PC-9 (cell line): ENCODE measurements around the gene IRS2. TPM values are rescaled to one million over a fixed set of nuclear protein-coding genes. Genes with fewer than 3 reads are reported as not detected.

ENCODE experiments used
- BruUV-seq: library from RNA; stranded (reverse); fragments of 400-500 nt; replicated peaks from 2 replicates; lab custom pipeline; 2021; lab: Mats Ljungman, UMichigan
- CTCF ChIA-PET: fragments of 300-600 bp; sonication (Branson Sonifier 250); formaldehyde crosslinking; loops from one replicate; lab custom pipeline; 2022; ENCODE audit warnings: antibody characterized with exemption; lab: Charles Lee
- POLR2A ChIA-PET: fragments of 300-600 bp; sonication (Branson Sonifier 250); formaldehyde crosslinking; loops from one replicate; lab custom pipeline; 2022; ENCODE audit warnings: antibody characterized with exemption; ENCODE audit not compliant: unreplicated experiment; lab: Charles Lee
- DNase-seq, 2 experiments: peaks; one replicate each; pipeline versions ENCODE4 v3.0.0 to v3.0.0-alpha.2; 2015 to 2022; ENCODE audit warnings: mixed read lengths in 1 of 2
- H2AFZ ChIP-seq: fragments of 200-600 bp; sonication (generic); 2 replicates; pipeline ENCODE4 v1.8.1; 2017; ENCODE audit warnings: antibody characterized with exemption
- H3F3A ChIP-seq: fragments of 200-600 bp; sonication (generic); 2 replicates; pipeline ENCODE4 v1.8.1; 2017; ENCODE audit warnings: antibody characterized with exemption, mild to moderate bottlenecking, low read depth; ENCODE audit not compliant: insufficient read depth
- H3K27ac ChIP-seq: fragments of 200-600 bp; sonication (generic); 2 replicates; pipeline ENCODE4 v1.6.1; 2016; ENCODE audit warnings: mixed run types
- H3K27me3 ChIP-seq: fragments of 200-600 bp; sonication (generic); 2 replicates; pipeline ENCODE4 v1.6.1; 2016; ENCODE audit warnings: low read depth, mixed run types; ENCODE audit not compliant: insufficient read depth
- H3K36me3 ChIP-seq: fragments of 200-600 bp; sonication (generic); 2 replicates; pipeline ENCODE4 v1.6.1; 2016; ENCODE audit warnings: low read depth, mixed run types
- H3K4me1 ChIP-seq: fragments of 200-600 bp; sonication (generic); replicated peaks from 2 replicates; pipeline ENCODE4 v1.6.1; 2016; ENCODE audit warnings: mixed run types; ENCODE audit not compliant: insufficient read depth
- H3K4me2 ChIP-seq: fragments of 200-600 bp; sonication (generic); 2 replicates; pipeline ENCODE4 v1.6.1; 2017; ENCODE audit warnings: mixed run types
- H3K4me3 ChIP-seq: fragments of 200-600 bp; sonication (generic); 2 replicates; pipeline ENCODE4 v1.6.1; 2016; ENCODE audit warnings: mixed run types
- H3K79me2 ChIP-seq: fragments of 200-600 bp; sonication (generic); 2 replicates; pipeline ENCODE4 v1.6.1; 2017; ENCODE audit warnings: low read depth, mixed run types
- H3K9me2 ChIP-seq: fragments of 200-600 bp; sonication (generic); 2 replicates; pipeline ENCODE4 v1.8.1; 2017; ENCODE audit warnings: mild to moderate bottlenecking; ENCODE audit not compliant: insufficient read depth
- H3K9me3 ChIP-seq: fragments of 200-600 bp; sonication (generic); 2 replicates; pipeline ENCODE4 v1.8.1; 2016; ENCODE audit warnings: low read depth; ENCODE audit not compliant: insufficient read depth
- H4K20me1 ChIP-seq: fragments of 200-600 bp; sonication (generic); 2 replicates; pipeline ENCODE4 v1.8.1; 2017; ENCODE audit not compliant: insufficient read depth
- EZH2 ChIP-seq: fragments of 200-600 bp; sonication (generic); IDR thresholded peaks from 2 replicates; pipeline ENCODE4 v1.8.0; 2017; ENCODE audit warnings: antibody characterized with exemption, low read depth
- intact Hi-C: fragments of 100-400 bp; cut with micrococcal nuclease; formaldehyde crosslinking; loops from one replicate; pipeline ENCODE4 v1.10.0; 2022; ENCODE audit not compliant: unreplicated experiment
- total RNA-seq: library from RNA; stranded (reverse); gene quantifications from 2 replicates; pipeline ENCODE4 v1.2.3, GENCODE V29; 2021
- TF ChIP-seq, protein P1 (sequence below): fragments of 200-600 bp; sonication (generic); conservative IDR thresholded peaks from 2 replicates; pipeline ENCODE4 v1.6.1; 2017; ENCODE audit warnings: mixed run types, antibody characterized with exemption, mild to moderate bottlenecking, moderate library complexity

Gene IRS2
- total RNA-seq, 1 experiment from 2014 or later = 31.3 TPM

GRCh38 chr13:109803825-109804224 lies 17.4 kb upstream of the IRS2 start:
- TF ChIP-seq, protein P1, sequence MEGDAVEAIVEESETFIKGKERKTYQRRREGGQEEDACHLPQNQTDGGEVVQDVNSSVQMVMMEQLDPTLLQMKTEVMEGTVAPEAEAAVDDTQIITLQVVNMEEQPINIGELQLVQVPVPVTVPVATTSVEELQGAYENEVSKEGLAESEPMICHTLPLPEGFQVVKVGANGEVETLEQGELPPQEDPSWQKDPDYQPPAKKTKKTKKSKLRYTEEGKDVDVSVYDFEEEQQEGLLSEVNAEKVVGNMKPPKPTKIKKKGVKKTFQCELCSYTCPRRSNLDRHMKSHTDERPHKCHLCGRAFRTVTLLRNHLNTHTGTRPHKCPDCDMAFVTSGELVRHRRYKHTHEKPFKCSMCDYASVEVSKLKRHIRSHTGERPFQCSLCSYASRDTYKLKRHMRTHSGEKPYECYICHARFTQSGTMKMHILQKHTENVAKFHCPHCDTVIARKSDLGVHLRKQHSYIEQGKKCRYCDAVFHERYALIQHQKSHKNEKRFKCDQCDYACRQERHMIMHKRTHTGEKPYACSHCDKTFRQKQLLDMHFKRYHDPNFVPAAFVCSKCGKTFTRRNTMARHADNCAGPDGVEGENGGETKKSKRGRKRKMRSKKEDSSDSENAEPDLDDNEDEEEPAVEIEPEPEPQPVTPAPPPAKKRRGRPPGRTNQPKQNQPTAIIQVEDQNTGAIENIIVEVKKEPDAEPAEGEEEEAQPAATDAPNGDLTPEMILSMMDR = no peak
- no peak for TF ChIP-seq EZH2
- intact Hi-C loops = loop anchor here (1.0 to 5.0 kb wide), 2 partner anchors 36 to 63 kb away; no protein-coding TSS in a partner anchor
- DNase-seq = peak; percentile 75 to 96
- H2AFZ ChIP-seq = no peak overlapping the region
- H3K9me2 ChIP-seq = no peaks in the 10 kb centered on the region
- CTCF ChIA-PET = no interaction called here
- POLR2A ChIA-PET = no interaction called here
- H3K4me3 ChIP-seq = no peak overlapping the region
- peaks cover 27% of the 10 kb centered on the region for H3K4me1 ChIP-seq
- peak overlapping the region; percentile 81 for H3K27ac ChIP-seq
- no peaks in the 10 kb centered on the region for H3K27me3 ChIP-seq
- H4K20me1 ChIP-seq = no peaks in the 10 kb centered on the region
- H3K4me2 ChIP-seq = peak overlapping the region; percentile 53
- BruUV-seq = no TSS peak
- no peaks in the 10 kb centered on the region for H3K9me3 ChIP-seq
- H3F3A ChIP-seq = peaks cover 21% of the 10 kb centered on the region
- no peaks in the 10 kb centered on the region for H3K36me3 ChIP-seq
- H3K79me2 ChIP-seq = no peaks in the 10 kb centered on the region

- Histone ChIP-seq H3K4me1 (peaks cover 27% of the 10 kb centered on the region), H3K27me3 (no peaks in the 10 kb centered on the region), H3F3A (peaks cover 21% of the 10 kb centered on the region), H3K4me2 (peak overlapping the region; percentile 53), H3K9me3 (no peaks in the 10 kb centered on the region), H2AFZ (no peak overlapping the region), H3K9me2 (no peaks in the 10 kb centered on the region), H3K27ac (peak overlapping the region; percentile 81), H3K79me2 (no peaks in the 10 kb centered on the region), H4K20me1 (no peaks in the 10 kb centered on the region), H3K4me3 (no peak overlapping the region), H3K36me3 (no peaks in the 10 kb centered on the region)
- intact Hi-C loops = loop anchor here (5.0 kb wide), 1 partner anchor 64 kb away; no protein-coding TSS in a partner anchor
- CTCF ChIA-PET = no interaction called here
- no TSS peak for BruUV-seq
- DNase-seq = no peak
- TF ChIP-seq EZH2 = no peak
- TF ChIP-seq, protein P1 = no peak
- POLR2A ChIA-PET = no interaction called here
These were observed 16.6 kb upstream of the IRS2 start for GRCh38 chr13:109802936-109803335.

DNA sequence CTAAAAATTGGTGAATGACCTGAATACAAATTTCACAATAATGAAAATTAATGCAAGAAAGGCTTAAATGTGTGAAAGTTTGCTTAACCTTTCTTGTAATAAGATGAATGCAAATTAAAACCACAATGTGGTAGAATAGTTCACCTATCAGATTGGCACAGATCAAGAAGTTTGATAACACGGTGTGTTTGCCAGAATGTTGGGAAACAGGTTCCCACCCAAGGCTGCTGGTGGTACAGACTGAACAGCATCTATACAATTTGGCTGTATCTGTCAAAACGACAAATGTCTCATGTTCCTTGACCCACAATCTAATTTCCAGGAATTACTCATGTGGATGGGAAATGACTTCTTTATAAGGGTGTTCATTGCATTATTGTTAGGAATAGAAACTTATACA lies 8.6 kb upstream of the IRS2 start:
- peak; percentile 55 to 96 for DNase-seq
- H3K36me3 ChIP-seq = no peaks in the 10 kb centered on the region
- no peak for TF ChIP-seq EZH2
- TF ChIP-seq, protein P1 = no peak
- no peaks in the 10 kb centered on the region; the same call in 1 of the 2 replicates for H3K9me3 ChIP-seq
- H3K4me1 ChIP-seq = peaks cover 55% of the 10 kb centered on the region
- H3K27me3 ChIP-seq = no peaks in the 10 kb centered on the region
- H3K79me2 ChIP-seq = peaks cover 11% of the 10 kb centered on the region
- ChIA-PET POLR2A (interaction anchor here (0.7 kb wide), 1 partner anchor 98 kb away, joined by 4 read pairs; no protein-coding TSS in a partner anchor), CTCF (no interaction called here)
- peak overlapping the region; percentile 13 for H3K27ac ChIP-seq
- peaks cover 22% of the 10 kb centered on the region for H3F3A ChIP-seq
- H3K4me2 ChIP-seq = peak overlapping the region; percentile 23
- H4K20me1 ChIP-seq = no peaks in the 10 kb centered on the region
- H3K4me3 ChIP-seq = no peak overlapping the region
- no peak overlapping the region for H2AFZ ChIP-seq
- H3K9me2 ChIP-seq = no peaks in the 10 kb centered on the region
- no TSS peak for BruUV-seq
- intact Hi-C loops = loop anchor here (2.0 kb wide), 2 partner anchors 46 to 204 kb away; no protein-coding TSS in a partner anchor
